K562 (cell line): ENCODE data around the gene PDE4A. TPM values are rescaled to one million over a fixed set of nuclear protein-coding genes. Genes with fewer than 3 reads are reported as not detected.

Source experiments
- CEBPZ ChIP-seq: fragments of 150-350 bp; IDR thresholded peaks from 2 replicates; pipeline ENCODE4 v1.6.1; 2014; ENCODE audit warnings: low read depth, mild to moderate bottlenecking, low read length, borderline replicate concordance
- HSF4 ChIP-seq: fragments of 250-450 bp; sonication (Bioruptor Pico); IDR thresholded peaks from 2 replicates; pipeline ENCODE4 v2.1.2; 2022; ENCODE audit warnings: mild to moderate bottlenecking, moderate library complexity, borderline replicate concordance
- USF1 ChIP-seq: sonication (generic); formaldehyde crosslinking; IDR thresholded peaks from 2 replicates; pipeline ENCODE4 v1.9.0; 2022; ENCODE audit warnings: mild to moderate bottlenecking, missing genetic modification reagents
- ZBTB8A ChIP-seq: fragments of 450-650 bp; IDR thresholded peaks from 2 replicates; pipeline ENCODE4 v1.6.1; 2018; ENCODE audit warnings: mild to moderate bottlenecking, moderate library complexity; ENCODE audit not compliant: partially characterized antibody
- ZNF280A ChIP-seq: fragments of 450-650 bp; IDR thresholded peaks from 2 replicates; pipeline ENCODE4 v1.6.1; 2018; ENCODE audit warnings: mild to moderate bottlenecking, low read depth; ENCODE audit not compliant: partially characterized antibody
- ZNF511 ChIP-seq: sonication (generic); formaldehyde crosslinking; IDR thresholded peaks from 2 replicates; pipeline ENCODE4 v1.8.0; 2022; ENCODE audit warnings: mild to moderate bottlenecking, missing genetic modification reagents
- ZNF655 ChIP-seq: fragments of 250-450 bp; sonication (Bioruptor Pico); IDR thresholded peaks from 2 replicates; pipeline ENCODE4 v1.5.0; 2021
- ZNF766 ChIP-seq: fragments of 200-800 bp; sonication (Bioruptor generic); conservative IDR thresholded peaks from 2 replicates; pipeline ENCODE4 v1.6.1; 2016; ENCODE audit warnings: missing genetic modification characterization, missing compliant biosample characterization
- polyA plus RNA-seq, 8 experiments: library from polyadenylated mRNA; depleted of rRNA in 4 of 8; stranded (reverse) in 5 of 8; unstranded in 3 of 8; fragments of >200 nt; fragmentation: Nextera tagmentation in 2 of 8; fragmentation: Illumina TruSeq in 1 of 8; extraction: Ambion mirVana in 2 of 8; extraction: Trizol in 1 of 8; gene quantifications; 2 replicates each; pipeline versions ENCODE4 v1.2.1 to v1.2.3, GENCODE V29; 2011 to 2014; ENCODE audit warnings: inconsistent platforms in 1 of 8, missing spikeins in 1 of 8
- total RNA-seq, 7 experiments: library from RNA; depleted of rRNA in 6 of 7; stranded (reverse); fragments of >200 nt in 6 of 7; fragmentation: Illumina TruSeq in 2 of 7; extraction: Trizol in 2 of 7; gene quantifications; 2 replicates each; pipeline versions ENCODE4 v1.2.1 to v1.2.3, GENCODE V29; 2011 to 2021; ENCODE audit warnings: low replicate concordance in 1 of 7
- TF ChIP-seq, protein P1 (sequence below): fragments of 450-650 bp; IDR thresholded peaks from 2 replicates; pipeline ENCODE4 v1.6.1; 2016; ENCODE audit warnings: low read depth, mild to moderate bottlenecking, moderate library complexity

Gene PDE4A
- total and polyA plus RNA-seq, 9 of the 15 experiments (the other 6 are each of a cell fraction or from before 2014, with no cell fraction given): 0.66 to 26.9 (median 4.6) TPM

DNA sequence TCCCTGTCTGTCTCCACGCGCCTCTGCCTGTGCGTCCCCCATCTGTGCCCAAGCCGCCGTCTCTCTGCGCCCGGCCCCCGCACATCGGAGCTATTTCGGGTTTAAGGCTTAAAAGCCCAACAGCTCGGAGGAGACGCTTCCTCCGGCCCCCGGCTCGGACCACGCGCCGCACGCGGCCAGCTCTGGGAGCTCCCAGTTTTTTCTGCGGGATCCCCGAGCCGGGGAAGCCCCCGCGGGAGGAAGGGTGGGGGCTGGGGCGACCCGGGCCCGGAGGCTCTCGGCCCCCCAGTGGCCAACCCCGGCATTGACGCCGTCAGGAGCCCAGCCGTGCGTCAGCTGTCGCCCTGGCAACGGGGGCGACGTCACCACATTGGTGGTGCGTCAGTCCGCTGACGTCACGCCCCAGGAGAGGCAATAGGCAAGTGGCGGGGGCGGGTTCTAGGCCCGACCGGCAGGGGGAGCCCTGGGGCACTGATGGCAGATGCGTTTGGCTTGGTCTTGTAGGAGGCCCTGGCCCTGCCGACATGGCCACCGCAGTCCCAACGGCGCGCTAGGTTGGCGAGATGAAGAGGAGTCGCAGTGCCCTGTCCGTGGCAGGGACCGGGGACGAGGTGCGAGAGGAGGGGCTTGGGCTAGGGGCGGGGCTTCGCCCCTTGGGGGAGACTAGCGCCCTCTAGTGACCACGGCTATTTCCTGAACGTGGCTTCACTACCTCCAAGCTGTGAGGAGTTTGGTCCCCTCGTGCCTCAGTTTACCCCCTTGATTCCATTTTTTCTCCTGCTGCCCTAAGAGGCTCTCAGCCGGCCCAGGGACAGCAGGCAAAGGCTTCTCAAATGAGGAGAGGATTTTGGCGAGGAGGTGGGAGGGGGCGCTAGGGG, 3.7 kb upstream of the PDE4A start (continued):
- no peak for TF ChIP-seq CEBPZ
- TF ChIP-seq USF1: no peak; the same call in 1 of the 2 replicates
- TF ChIP-seq, protein P1, sequence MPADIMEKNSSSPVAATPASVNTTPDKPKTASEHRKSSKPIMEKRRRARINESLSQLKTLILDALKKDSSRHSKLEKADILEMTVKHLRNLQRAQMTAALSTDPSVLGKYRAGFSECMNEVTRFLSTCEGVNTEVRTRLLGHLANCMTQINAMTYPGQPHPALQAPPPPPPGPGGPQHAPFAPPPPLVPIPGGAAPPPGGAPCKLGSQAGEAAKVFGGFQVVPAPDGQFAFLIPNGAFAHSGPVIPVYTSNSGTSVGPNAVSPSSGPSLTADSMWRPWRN: peak; percentile 30; the same call in 1 of the 2 replicates
- TF ChIP-seq ZBTB8A: no peak
- peak; percentile 68; the same call in 1 of the 2 replicates for TF ChIP-seq ZNF766 (CRISPR knock-in tag)
- no peak for TF ChIP-seq ZNF655 (CRISPR knock-in tag)
- TF ChIP-seq ZNF280A: no peak
- no peak for TF ChIP-seq HSF4 (CRISPR knock-in tag)
- no peak for TF ChIP-seq ZNF511 (CRISPR knock-in tag)
